DOHH2 (cell line): Measurements from ENCODE around the gene RNF6.

Source experiments
- H3F3A ChIP-seq: fragments of 200-600 bp; sonication (generic), shearing (Covaris generic); 2 replicates; pipeline ENCODE4 v1.6.0; 2016; ENCODE audit warnings: antibody characterized with exemption, mild to moderate bottlenecking; ENCODE audit not compliant: control insufficient read depth, insufficient read depth
- H3K27ac ChIP-seq: fragments of 200-600 bp; sonication (generic); 2 replicates; pipeline ENCODE4 v1.5.1; 2014; ENCODE audit warnings: low read depth, mild to moderate bottlenecking, low read length, moderate library complexity
- H3K27me3 ChIP-seq: fragments of 200-600 bp; sonication (generic); 2 replicates; pipeline ENCODE4 v1.6.1; 2014; ENCODE audit warnings: mild to moderate bottlenecking, low read length, mixed read lengths; ENCODE audit not compliant: control insufficient read depth
- H3K36me3 ChIP-seq: fragments of 200-600 bp; sonication (generic); 2 replicates; pipeline ENCODE4 v1.6.1; 2014; ENCODE audit warnings: mild to moderate bottlenecking, low read length, moderate library complexity, mixed read lengths; ENCODE audit not compliant: control insufficient read depth
- H3K4me1 ChIP-seq: fragments of 200-600 bp; sonication (generic); 2 replicates; pipeline ENCODE4 v1.6.1; 2014; ENCODE audit warnings: mild to moderate bottlenecking, low read length, mixed read lengths; ENCODE audit not compliant: control insufficient read depth
- H3K4me2 ChIP-seq: fragments of 200-600 bp; sonication (generic); 2 replicates; pipeline ENCODE4 v1.6.0; 2014; ENCODE audit warnings: mild to moderate bottlenecking, low read length, moderate library complexity
- H3K4me3 ChIP-seq: fragments of 200-600 bp; sonication (generic); 2 replicates; pipeline ENCODE4 v1.5.1; 2014; ENCODE audit warnings: mild to moderate bottlenecking, low read length, mixed read lengths
- H3K79me2 ChIP-seq: fragments of 200-600 bp; sonication (generic); 2 replicates; pipeline ENCODE4 v1.6.1; 2014; ENCODE audit warnings: mild to moderate bottlenecking, low read length, mixed read lengths; ENCODE audit not compliant: control insufficient read depth
- H3K9me2 ChIP-seq: fragments of 200-600 bp; sonication (generic); replicated peaks from 2 replicates; pipeline ENCODE4 v1.6.1; 2014; ENCODE audit warnings: mild to moderate bottlenecking, low read length, mixed read lengths; ENCODE audit not compliant: control insufficient read depth
- H3K9me3 ChIP-seq: fragments of 200-600 bp; sonication (generic); 2 replicates; pipeline ENCODE4 v1.6.1; 2014; ENCODE audit warnings: antibody characterized with exemption, low read length, mixed read lengths; ENCODE audit not compliant: control insufficient read depth, insufficient read depth
- H4K20me1 ChIP-seq: fragments of 200-600 bp; sonication (generic); 2 replicates; pipeline ENCODE4 v1.6.0; 2014; ENCODE audit warnings: low read depth, mild to moderate bottlenecking, antibody characterized with exemption, low read length, moderate library complexity; ENCODE audit not compliant: control insufficient read depth, insufficient read depth
- EZH2phosphoT487 ChIP-seq: fragments of 200-600 bp; sonication (generic); IDR thresholded peaks from 2 replicates; pipeline ENCODE4 v1.6.1; 2017; ENCODE audit warnings: borderline replicate concordance, mild to moderate bottlenecking, antibody characterized with exemption, low read length, moderate library complexity, mixed read lengths
- TF ChIP-seq, protein P1 (sequence below): fragments of 200-600 bp; sonication (generic); IDR thresholded peaks from one replicate; pipeline ENCODE4 v1.5.1; 2014; ENCODE audit warnings: antibody characterized with exemption, mild to moderate bottlenecking, low read depth, low read length; ENCODE audit not compliant: poor library complexity, severe bottlenecking

RNF6 gene

DNA sequence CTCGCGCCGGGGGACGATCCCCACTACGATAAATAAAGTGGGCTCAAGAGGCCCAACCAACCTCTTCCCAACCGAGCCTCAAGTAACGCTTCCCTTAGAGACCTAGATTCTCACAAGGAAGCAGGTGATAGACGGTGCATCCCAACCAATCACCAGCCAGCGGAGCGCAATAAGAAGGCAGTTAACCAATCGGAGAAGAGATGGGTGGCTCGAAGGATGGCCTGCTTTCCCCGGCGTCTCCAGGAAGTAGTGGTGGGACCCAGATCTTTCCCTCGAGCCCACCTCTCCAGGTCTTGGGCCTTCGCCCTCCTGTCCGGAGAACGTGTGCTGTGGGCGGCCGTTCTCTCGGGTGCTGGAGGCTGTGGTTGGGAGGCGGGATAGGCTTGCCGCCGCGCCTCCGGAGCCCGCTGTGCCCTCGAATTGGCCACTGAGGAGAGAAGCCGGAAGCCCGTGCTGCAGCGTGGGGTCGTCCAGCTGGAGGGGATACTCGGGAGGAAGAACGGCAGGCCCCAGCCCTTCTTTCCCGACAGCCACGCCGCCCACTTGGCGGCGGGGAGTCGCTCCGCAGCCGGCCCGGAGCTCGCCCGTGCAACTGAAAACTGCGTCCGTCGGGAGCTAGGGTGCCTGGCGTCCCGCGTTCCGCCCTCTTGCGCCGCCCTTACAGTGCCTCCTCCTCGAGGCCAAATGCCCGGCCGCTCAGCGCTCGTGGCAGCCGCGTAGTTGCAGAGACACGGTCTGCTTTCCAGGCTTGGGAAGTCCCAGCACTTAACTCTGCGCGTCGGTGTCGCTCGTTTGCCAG lies at the start of gene RNF6:
RNF6 (minus strand) TSS at position 594 of the 799 bp plus-strand sequence. CDS start 2,665 bp downstream, outside the sequence.
- Histone ChIP-seq H3K9me3 (no peaks in the 10 kb centered on the region), H3K79me2 (peaks cover 25% of the 10 kb centered on the region), H3K4me3 (peak within 1 kb of the TSS; percentile 90), H4K20me1 (no peaks in the 10 kb centered on the region), H3K4me2 (peak within 1 kb of the TSS; percentile 87), H3F3A (no peaks in the 10 kb centered on the region), H3K27me3 (no peaks in the 10 kb centered on the region), H3K27ac (peak within 1 kb of the TSS; percentile 83), H3K36me3 (peaks cover 46% of the 10 kb centered on the region), H3K9me2 (no peaks in the 10 kb centered on the region), H3K4me1 (peaks cover 27% of the 10 kb centered on the region)
- TF ChIP-seq, protein P1, sequence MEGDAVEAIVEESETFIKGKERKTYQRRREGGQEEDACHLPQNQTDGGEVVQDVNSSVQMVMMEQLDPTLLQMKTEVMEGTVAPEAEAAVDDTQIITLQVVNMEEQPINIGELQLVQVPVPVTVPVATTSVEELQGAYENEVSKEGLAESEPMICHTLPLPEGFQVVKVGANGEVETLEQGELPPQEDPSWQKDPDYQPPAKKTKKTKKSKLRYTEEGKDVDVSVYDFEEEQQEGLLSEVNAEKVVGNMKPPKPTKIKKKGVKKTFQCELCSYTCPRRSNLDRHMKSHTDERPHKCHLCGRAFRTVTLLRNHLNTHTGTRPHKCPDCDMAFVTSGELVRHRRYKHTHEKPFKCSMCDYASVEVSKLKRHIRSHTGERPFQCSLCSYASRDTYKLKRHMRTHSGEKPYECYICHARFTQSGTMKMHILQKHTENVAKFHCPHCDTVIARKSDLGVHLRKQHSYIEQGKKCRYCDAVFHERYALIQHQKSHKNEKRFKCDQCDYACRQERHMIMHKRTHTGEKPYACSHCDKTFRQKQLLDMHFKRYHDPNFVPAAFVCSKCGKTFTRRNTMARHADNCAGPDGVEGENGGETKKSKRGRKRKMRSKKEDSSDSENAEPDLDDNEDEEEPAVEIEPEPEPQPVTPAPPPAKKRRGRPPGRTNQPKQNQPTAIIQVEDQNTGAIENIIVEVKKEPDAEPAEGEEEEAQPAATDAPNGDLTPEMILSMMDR, result no peak
- TF ChIP-seq EZH2phosphoT487, result no peak

DNA sequence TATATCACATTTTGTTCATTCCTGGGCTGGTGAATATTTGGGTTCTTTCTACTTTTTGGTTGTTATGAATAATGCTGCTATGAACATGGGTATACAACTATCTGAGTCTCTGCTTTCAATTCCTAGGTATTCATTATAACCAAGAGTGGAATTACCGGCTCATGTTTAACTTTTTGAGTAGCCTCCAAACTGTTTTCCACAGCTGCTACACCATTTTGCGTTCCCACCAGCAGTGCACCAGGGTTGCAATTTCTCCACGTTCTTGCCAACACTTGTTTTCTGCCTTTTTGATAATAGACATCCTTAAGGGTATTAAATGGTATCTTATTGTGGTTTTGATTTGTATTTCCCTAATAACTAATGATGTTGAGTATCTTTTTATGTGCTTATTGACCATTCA lies 48.6 kb upstream of the RNF6 start:
- peaks cover 7% of the 10 kb centered on the region; the same call in 1 of the 2 replicates for H4K20me1 ChIP-seq

DNA sequence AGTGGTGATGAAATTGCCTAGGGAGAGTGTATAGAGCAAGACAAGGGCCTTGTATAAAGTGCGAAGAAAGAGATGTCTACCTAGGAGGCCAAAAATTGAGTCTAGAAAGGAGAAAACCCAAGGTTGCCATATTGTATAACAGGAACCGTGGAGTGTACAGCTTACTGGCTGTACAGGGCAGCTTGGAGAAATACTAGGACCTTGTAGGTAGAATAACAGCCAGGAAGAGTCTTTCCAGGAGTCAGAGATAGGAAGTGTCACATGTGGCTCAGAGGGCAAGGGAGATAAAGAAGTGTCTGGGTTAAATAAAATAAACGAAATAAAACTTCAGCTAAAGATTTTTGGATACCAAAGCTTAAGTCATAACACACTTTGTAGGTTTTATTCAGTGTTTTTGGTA lies 44.2 kb upstream of the RNF6 start:
- H3K27me3 ChIP-seq, result no peaks in the 10 kb centered on the region
- H3K79me2 ChIP-seq, result peaks cover 99% of the 10 kb centered on the region
- H3K4me1 ChIP-seq, result peaks cover 10% of the 10 kb centered on the region
- H3K9me2 ChIP-seq, result no peaks in the 10 kb centered on the region
- no peaks in the 10 kb centered on the region for H3K36me3 ChIP-seq
- H3K4me2 ChIP-seq, result no peak overlapping the region
- no peaks in the 10 kb centered on the region for H3F3A ChIP-seq
- peaks cover 10% of the 10 kb centered on the region; the same call in 1 of the 2 replicates for H4K20me1 ChIP-seq
- no peaks in the 10 kb centered on the region for H3K9me3 ChIP-seq
- H3K4me3 ChIP-seq, result no peak overlapping the region
- H3K27ac ChIP-seq, result no peak overlapping the region
- TF ChIP-seq, protein P1, result no peak
- TF ChIP-seq EZH2phosphoT487, result no peak

More for the DNA sequence above, 48.6 kb upstream of the RNF6 start:
- H3K9me3 ChIP-seq, result no peaks in the 10 kb centered on the region
- no peak overlapping the region for H3K27ac ChIP-seq
- peaks cover 92% of the 10 kb centered on the region for H3K79me2 ChIP-seq
- H3K4me2 ChIP-seq, result no peak overlapping the region
- H3K9me2 ChIP-seq, result no peaks in the 10 kb centered on the region
- H3F3A ChIP-seq, result no peaks in the 10 kb centered on the region
- H3K4me3 ChIP-seq, result no peak overlapping the region
- no peaks in the 10 kb centered on the region for H3K27me3 ChIP-seq
- H3K36me3 ChIP-seq, result no peaks in the 10 kb centered on the region
- TF ChIP-seq, protein P1, result no peak
- TF ChIP-seq EZH2phosphoT487, result no peak
- H3K4me1 ChIP-seq, result peaks cover 3% of the 10 kb centered on the region; the same call in 1 of the 2 replicates
